GM12865 (cell line): ENCODE data around the gene LHX4.

ENCODE experiments used
- DNase-seq: peaks from one replicate; pipeline ENCODE4 v3.0.0; 2010; ENCODE audit warnings: low read depth
- H3K4me3 ChIP-seq: 2 replicates; pipeline ENCODE4 v1.5.1; 2011; ENCODE audit warnings: mild to moderate bottlenecking, low read depth, low read length, control low read depth
- CTCF ChIP-seq: IDR thresholded peaks from 2 replicates; pipeline ENCODE4 v1.5.1; 2011; ENCODE audit warnings: low read length, control low read depth, low read depth, inconsistent platforms; ENCODE audit not compliant: insufficient read depth; ENCODE audit errors: missing control alignments

The LHX4 gene

DNA sequence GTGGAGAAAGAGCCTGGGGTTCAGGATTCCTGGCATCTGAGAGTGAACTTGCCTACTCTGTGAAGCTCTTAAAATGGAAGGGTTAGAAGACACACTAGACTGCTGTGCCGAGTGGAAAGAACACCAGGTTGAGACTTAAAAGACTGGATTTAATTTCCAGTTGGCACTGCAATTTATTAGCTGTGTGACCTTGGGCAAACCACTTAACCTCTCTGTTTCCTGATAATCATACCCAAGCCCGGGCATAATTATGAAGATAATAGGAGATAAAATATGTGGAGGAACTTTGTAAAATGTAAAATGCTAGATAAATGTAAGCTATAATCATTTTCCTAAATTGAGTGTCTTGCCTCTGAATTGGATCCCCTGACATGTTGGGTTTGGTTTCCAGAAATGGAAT lies 4.7 kb upstream of the LHX4 start:
- no peak for TF ChIP-seq CTCF
- DNase-seq = no peak
- H3K4me3 ChIP-seq = no peak overlapping the region

- H3K4me3 ChIP-seq = no peak overlapping the region
- DNase-seq = no peak
- no peak for TF ChIP-seq CTCF
Observed at GRCh38 chr1:180227861-180228647, 2.0 kb upstream of the LHX4 start.

DNA sequence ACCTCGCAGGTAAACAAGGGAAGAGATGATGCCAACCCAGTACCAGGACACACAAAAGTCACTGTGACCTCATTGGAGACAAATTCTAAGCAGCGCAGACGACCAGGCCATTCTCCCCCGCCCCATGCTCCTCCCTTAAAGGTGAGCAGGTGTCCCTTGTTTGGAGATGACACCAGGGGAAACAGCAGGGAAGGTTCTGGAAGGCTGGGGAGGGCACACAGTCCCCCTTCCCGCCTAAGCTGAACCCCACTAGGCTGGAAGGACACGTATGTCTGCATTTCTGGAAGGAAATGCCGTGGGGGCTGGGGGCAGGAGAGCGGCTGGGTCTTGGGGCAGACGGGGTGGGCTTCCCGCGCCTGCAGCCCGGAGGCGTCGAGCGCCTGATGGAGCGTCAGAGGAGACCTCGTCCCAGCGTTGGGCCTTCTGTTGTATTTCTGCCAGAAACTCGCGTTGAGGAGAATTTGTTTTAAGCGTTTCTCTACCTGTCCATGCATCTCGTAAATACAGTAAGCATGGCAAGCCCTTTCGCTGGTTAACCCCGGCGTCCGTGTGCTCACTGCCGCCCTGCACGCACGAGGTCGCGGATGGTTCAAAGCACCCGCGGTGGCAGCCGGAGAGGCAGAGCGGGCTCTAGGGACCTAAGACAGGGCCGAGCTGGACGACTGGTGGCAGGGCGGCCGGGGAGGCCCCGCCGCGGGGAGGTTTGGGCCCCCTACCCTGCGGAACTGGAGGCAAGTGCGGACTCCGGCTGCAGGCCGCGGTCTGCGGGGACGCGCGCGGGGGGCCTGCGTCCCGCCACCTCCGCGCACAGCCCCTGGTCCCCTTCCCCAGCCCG lies 1.2 kb upstream of the LHX4 start:
- H3K4me3 ChIP-seq = peak overlapping the region; percentile 70
- no peak for TF ChIP-seq CTCF
- peak; percentile 37 for DNase-seq

- H3K4me3 ChIP-seq = peak overlapping the region; percentile 70
- no peak for TF ChIP-seq CTCF
- peak; percentile 20 for DNase-seq
Observed at GRCh38 chr1:180230416-180230790, 339 bp downstream of the LHX4 start.

DNA sequence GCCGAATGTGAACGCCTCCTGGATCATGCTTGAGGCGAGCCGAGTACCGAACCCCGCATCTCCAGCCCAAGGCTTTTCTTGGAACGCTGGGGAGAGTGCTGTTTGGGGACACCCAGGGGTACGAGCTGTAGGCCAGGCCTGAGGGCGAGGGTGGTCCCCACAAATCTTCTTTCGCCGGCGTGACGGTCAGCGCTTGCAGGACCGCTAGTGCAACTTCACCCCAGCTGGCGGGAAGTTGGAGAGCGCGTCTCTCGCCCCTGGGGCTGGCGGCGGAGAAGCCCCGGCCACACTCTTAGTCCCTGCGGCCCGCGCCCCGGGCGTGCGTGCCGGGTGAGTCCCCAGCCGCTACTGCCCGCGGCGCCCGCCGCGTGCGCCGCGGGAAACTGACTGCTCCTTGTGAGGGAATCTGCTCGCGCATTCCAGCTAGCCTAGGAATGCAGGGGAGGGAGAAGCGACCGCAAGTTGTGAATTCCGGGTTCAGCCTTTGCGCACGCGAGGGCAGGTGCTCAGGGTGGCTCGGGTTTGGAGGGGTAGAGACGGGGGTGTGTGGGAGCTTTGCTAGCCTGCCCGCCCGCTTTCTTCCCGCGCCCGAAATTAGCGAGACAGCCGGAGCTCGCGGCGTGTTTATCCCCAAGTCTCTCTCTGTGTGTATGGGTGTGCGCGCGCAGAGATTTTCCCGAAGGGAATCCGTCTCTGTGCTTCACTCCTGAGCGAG lies 884 bp downstream of the LHX4 start:
- peak; percentile 34 for DNase-seq
- peak overlapping the region; percentile 70 for H3K4me3 ChIP-seq
- no peak for TF ChIP-seq CTCF

DNA sequence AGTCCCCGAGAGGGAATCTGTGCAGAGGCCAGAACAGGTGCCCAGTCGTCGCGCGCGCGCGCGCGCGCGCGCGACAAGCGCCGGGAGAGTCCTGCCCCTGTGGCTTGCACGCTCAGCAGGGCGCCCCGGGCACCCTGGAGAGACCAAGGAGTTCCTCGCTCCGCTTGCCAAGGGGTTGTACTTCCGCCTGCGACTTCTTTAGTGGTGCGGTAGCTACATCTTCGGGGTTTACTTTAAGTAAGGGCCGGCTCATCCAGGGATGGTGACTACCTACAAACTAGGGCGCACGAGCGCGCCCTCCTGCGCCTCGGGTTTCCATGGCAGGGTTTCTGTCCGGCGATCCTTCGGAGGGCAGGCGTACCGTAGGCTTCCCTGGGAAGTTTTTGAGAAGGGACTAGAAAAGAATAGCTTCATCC lies 1.4 kb downstream of the LHX4 start:
- DNase-seq = peak; percentile 56
- TF ChIP-seq CTCF = no peak
- H3K4me3 ChIP-seq = peak overlapping the region; percentile 70
